ENCODE measurements around the gene ARPC1A.

DNA sequence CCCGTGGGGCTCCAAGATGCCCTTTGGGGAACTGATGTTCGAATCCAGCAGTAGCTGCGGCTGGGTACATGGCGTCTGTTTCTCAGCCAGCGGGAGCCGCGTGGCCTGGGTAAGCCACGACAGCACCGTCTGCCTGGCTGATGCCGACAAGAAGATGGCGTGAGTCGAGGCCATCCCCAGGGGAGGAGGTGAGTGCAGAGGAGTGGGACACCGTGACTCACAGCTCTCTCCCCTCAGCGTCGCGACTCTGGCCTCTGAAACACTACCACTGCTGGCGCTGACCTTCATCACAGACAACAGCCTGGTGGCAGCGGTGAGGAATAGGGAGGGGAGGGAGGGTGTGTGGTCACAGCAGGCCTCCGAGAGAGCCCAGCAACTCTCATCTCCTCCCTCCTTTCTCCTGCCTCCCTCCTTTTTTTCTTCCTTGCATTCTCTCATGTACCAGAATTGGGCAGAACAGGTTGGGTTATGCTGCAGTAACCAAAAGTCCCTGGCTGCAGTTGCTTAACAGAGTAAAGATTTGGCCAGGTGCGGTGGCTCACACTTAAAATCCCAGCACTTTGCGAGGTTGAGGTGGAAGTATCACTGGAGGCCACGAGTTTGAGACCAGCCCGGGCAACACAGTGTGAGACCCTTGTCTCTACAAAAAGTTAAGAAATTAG, 65.4 kb downstream of the ARPC1A start:
- TF ChIP-seq, protein P1, sequence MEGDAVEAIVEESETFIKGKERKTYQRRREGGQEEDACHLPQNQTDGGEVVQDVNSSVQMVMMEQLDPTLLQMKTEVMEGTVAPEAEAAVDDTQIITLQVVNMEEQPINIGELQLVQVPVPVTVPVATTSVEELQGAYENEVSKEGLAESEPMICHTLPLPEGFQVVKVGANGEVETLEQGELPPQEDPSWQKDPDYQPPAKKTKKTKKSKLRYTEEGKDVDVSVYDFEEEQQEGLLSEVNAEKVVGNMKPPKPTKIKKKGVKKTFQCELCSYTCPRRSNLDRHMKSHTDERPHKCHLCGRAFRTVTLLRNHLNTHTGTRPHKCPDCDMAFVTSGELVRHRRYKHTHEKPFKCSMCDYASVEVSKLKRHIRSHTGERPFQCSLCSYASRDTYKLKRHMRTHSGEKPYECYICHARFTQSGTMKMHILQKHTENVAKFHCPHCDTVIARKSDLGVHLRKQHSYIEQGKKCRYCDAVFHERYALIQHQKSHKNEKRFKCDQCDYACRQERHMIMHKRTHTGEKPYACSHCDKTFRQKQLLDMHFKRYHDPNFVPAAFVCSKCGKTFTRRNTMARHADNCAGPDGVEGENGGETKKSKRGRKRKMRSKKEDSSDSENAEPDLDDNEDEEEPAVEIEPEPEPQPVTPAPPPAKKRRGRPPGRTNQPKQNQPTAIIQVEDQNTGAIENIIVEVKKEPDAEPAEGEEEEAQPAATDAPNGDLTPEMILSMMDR (IDR thresholded peaks at IDR 0.05 in 4 of 5, conservative IDR thresholded peaks at IDR 0.05 in 1 of 5) = no peak
- no peak for TF ChIP-seq POLR2A (IDR thresholded peaks at IDR 0.05)

Measured in gastrocnemius medialis (tissue), 4 donors.